Stimulated activated CD8-positive, alpha-beta memory T cell treated with anti-CD3 and anti-CD28 coated beads, Interleukin-7, amount 100 ng/mL, for 24 hours (primary cell): ENCODE data around the gene GRID1.
"Not testable (repeated sequence)": the region's sequence is repeated elsewhere in the genome, so short reads cannot be mapped to it uniquely, and the experiment has no call there.

Experiments
- DNase-seq: peaks from one replicate; pipeline ENCODE4 v3.0.0-alpha.2; 2020; ENCODE audit warnings: low read depth

The GRID1 gene

DNA sequence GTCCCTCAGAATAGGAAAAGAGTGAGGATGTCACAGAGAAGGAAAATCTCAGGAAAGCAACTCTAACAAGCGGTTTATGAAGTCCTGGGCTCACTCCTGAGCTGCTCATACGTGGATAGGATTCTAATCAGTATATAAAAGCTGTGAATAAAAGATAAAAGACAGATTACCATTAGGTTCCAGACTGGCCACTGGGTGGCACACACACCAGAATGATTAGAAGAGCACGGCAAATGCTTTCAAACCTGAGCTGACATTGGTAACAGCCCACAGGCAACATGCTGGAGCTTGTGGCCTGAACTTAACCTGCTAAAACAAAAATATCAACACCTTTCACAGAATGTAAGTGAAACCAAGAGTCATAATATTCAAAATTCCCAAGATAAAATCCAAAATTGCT lies 370.8 kb downstream of the GRID1 start:
- no peak for DNase-seq

DNA sequence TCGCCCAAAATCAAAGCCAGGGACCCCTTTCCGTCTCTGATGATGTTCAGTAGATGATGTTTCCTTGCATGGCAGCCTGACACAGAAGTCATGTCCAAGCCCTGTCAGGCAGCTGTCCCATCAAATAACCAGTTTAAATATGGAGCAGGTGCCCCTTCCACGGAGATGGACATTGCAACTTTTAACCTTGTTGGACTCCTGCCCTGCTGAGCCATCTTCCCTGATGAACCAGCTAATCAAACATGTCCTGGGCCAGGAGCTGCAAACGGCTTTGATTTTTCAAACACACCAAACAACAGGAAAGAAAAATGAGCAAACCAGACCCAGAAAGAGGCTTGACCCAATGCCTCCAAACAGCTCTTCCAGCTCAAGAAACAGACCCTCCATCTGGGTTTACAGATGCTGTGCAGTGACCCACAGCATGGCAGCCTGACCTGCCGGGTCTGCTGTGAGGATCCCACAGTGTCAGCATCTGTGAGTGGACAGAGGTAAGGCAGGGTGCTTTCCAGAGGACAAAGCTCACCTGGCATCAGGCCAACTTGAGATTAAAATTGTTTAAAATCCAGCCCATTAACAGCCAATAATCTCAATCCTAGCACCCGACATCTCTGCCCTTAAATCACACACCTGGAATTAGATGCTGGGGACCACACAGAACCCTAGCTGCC lies 372.6 kb downstream of the GRID1 start:
- DNase-seq, result no peak

DNA sequence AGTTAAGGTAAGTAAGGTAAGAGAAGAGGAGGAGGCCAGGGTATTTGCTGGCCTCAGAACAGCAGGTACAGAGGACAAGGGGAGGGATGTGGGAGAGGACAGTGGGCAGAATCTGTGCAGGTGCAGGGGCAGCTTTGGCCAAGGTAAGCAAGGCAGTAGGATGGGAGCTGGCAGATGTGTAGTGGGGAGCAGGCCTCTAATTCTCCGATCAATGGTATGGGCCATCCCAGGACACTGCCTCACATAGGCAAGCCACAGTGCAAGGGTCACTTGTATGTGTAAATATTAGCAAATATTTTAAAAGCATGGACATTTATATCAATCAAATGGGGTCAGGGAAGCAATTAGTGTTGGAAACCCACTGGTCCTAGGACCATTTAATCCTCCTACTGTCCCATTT lies 373.5 kb downstream of the GRID1 start:
- DNase-seq, result no peak

DNA sequence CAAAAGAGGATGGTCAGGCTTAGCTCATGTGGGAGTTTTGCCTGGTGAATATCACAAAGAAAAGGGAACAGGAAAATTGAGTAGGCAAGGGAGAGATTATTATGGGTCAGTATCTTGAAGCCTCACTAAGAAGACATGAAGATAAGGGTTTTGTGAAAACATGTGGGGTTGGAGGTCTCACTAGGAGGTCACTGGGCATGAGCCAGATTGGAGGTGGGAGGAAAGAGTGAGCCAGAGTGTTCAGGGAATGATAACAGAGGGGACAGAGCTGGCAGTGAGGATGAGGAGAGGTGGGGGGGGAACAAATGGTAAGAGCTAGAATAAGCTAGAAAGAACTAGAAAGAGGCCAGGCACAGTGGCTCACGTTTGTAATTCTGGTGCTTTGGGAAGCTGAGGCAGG lies 374.3 kb downstream of the GRID1 start:
- no peak for DNase-seq

DNA sequence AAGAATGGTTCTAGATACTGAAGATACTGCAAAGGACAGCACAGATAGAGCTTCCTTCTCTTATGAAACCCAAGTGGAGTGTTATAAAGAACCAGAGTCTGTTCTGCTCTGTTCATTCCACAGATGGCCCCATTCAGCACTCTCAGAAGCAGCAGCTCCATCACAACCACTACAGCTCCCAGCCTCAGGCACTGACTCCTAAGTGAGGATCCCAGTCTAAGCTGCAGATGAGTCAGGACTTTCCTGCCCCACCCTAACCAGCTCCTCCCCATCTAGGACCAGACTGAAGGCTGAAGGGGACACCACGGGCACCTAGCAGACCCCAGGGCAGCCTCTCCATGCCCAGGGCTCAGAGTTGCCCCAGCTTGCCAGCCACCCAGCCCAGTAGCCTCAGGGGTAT lies 379.8 kb downstream of the GRID1 start:
- no peak for DNase-seq

DNA sequence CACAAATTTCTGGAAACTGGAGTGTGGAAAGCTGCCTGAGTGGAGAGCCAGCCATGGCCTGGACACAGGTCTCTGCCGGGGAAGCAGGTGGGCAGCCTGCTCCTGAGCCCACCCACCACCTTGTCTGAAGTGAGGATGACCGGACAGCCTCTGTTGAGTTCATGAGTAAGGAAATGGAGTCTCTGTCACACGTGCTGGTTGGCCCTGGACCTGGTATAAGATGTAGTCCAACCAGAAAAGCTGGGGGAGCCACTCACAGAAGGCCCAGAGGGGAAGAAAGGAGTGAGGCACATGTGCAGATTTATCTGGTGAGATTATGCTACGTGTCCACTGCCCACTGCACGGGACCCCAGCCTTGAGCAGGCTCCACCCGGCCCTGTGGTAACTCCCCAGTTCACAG lies 383.5 kb downstream of the GRID1 start:
- no peak for DNase-seq

- DNase-seq, result no peak
These were observed 387.0 kb downstream of the GRID1 start for GRCh38 chr10:85979598-85979997.

GRCh38 chr10:85978566-85979358 lies 387.8 kb downstream of the GRID1 start:
- no peak for DNase-seq

GRCh38 chr10:85977642-85978041 lies 389.0 kb downstream of the GRID1 start:
- DNase-seq, result no peak

- no peak for DNase-seq
These were observed 390.3 kb downstream of the GRID1 start for GRCh38 chr10:85976267-85976793.

DNA sequence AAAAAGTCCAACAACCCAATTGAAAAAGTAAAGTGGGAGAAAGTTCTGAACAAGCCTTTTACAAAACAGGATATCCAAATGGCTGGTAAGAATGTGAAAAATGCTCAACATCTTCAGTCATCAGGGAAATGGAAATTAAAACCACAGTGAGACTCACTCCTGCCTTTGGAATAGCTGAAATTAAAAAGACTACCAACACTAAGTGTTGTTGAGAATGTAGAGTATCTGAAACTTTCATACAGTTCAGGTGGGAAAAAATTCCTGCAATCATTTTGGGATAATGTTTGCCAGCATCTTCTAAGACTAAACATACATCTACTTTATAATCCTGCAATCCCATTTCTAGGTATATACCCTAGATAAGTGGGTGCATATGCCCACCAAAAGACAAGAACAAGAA lies 395.1 kb downstream of the GRID1 start:
- DNase-seq, result no peak

GRCh38 chr10:85967594-85967993 lies 399.0 kb downstream of the GRID1 start:
- no peak for DNase-seq

- DNase-seq, result no peak
These were observed 405.0 kb downstream of the GRID1 start for GRCh38 chr10:85961479-85962067.

GRCh38 chr10:85961073-85961472 lies 405.5 kb downstream of the GRID1 start:
- DNase-seq, result no peak

DNA sequence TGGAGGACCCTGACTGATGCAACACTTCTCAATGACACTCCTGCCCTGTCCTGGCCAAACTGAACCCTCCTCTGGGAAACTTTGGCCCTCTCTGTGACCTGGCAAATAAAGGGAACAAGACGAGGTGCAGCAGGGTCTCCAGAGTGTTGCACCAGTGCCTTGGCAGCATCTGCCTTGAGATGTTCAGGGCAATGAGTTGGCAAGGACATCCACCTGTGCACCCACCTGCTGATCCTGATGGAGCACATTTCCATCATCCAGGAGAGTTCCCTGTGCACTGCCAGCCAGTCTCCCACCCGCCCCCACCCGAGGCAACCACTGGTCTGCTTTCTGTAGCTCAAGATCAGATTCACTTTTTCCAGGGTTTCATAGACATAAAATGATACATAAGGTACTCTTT lies 407.4 kb downstream of the GRID1 start:
- no peak for DNase-seq

GRCh38 chr10:85950921-85951320 lies 415.7 kb downstream of the GRID1 start:
- DNase-seq, result no peak

DNA sequence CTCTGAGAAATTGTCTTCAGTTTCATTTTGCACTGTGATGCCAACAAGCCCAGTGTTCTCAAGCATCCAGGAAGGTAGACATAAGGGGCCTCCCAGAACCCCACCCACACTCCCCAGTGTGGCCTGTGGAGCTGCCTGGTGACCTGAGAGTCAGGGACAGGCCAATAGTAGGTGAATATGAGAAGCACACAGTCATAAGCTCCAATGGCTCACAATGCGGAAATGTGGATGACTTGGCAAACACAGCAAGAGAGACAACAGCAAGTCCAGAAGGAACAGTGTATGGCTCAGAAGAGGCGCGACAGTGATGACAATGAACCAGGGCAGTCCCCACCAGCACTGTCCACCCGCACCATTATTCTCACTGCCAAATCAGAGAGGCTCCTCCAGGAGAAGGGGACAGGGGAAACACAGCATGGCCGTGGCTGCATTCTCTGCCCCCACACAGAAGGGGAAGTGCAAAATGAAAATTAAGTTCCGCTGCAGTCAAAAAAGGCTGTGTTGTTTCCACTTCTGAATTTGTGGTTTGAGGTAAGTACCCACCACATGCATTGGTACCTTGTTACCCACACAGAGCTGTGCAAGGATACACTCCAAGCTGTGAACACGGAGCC lies 419.8 kb downstream of the GRID1 start:
- DNase-seq, result no peak

GRCh38 chr10:85936161-85936560 lies 430.4 kb downstream of the GRID1 start:
- DNase-seq, result no peak

- DNase-seq, result no peak
These were observed 432.0 kb downstream of the GRID1 start for GRCh38 chr10:85934586-85934985.

DNA sequence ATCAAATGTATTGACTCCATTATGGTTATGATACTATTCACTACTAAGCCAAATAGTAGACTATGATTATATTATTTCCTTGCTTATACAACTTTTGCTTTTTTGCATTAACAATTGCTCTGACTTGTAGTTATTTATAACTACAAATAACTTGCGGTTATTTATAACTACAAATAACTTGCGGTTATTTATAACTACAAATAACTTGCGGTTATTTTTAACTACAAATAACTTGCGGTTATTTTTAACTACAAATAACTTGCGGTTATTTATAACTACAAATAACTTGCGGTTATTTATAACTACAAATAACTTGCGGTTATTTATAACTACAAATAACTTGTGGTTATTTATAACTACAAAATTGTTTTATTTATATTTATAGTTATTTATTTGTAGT lies 436.6 kb downstream of the GRID1 start:
- not testable (repeated sequence) for DNase-seq

GRCh38 chr10:85927952-85928665 lies 438.5 kb downstream of the GRID1 start:
- no peak for DNase-seq

DNA sequence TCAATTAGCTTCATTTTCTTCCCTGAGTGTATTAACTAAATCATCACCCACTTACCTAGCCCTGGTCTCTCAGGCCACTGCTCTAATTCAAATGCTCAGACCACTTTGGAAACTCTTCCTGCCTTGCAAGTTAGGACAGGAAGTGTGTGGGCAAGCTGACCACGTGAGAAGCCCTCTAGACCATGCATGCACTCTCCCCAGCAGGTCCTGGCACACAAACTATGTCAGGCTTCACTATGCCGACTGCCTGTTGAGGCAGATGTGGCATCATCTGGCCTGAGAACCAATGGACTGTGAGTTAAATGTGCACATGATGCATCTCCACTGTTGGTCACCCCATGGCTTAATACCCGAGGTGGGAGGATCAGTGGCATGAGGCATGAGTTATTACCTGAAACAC lies 439.6 kb downstream of the GRID1 start:
- no peak for DNase-seq
